K562 (cell line): ENCODE results near the gene MFSD6. TPM values are rescaled to one million over a fixed set of nuclear protein-coding genes. Genes with fewer than 3 reads are reported as not detected.
"Not testable (repeated sequence)": the region's sequence is repeated elsewhere in the genome, so short reads cannot be mapped to it uniquely, and the experiment has no call there.

Experiments
- ATAC-seq: fragments of 200-7000 bp; cut with Tn5 transposase; 3 replicates; pipeline ENCODE4 v1.9.1; 2020; ENCODE audit warnings: moderate library complexity
- BruUV-seq: library from RNA; stranded (reverse); fragments of 400-500 nt; replicated peaks from 2 replicates; lab custom pipeline; 2021; lab: Mats Ljungman, UMichigan
- CTCF ChIA-PET: fragments of 300-600 bp; formaldehyde crosslinking; extraction: SDS; loops from one replicate; lab custom pipeline; 2021; ENCODE audit warnings: low intra/inter-chr PET ratio; lab: Yijun Ruan, JAX
- POLR2A ChIA-PET: fragments of 300-600, 350-650 bp; sonication (Branson Sonifier 250); formaldehyde crosslinking; extraction: SDS; loops from one replicate; lab custom pipeline; 2021; ENCODE audit warnings: antibody characterized with exemption, inconsistent platforms; lab: Yijun Ruan, JAX
- DNase-seq, 4 experiments: peaks; one replicate each; pipeline versions ENCODE4 v3.0.0 to v3.0.0-alpha.2; 2011 to 2018; ENCODE audit warnings: low spot score in 3 of 4, mixed read lengths in 3 of 4; ENCODE audit errors: extremely low read depth in 1 of 4
- FAIRE-seq: peaks from 2 replicates; lab custom pipeline; 2011; peaks lifted over from hg19 to GRCh38; lab: Jason Lieb, UNC
- H2AFZ ChIP-seq: 2 replicates; pipeline ENCODE4 v1.6.0; 2011; ENCODE audit warnings: low read depth, low read length, control low read depth, inconsistent platforms
- H3K27ac ChIP-seq: fragments of 200-600 bp; 3 replicates; pipeline ENCODE4 v1.8.0; 2011; ENCODE audit warnings: low read depth, mild to moderate bottlenecking, control low read depth, inconsistent platforms, low read length, moderate library complexity, mixed read lengths; ENCODE audit errors: extremely low read depth
- H3K27me3 ChIP-seq, 2 experiments: fragments of 300-600 bp in 1 of 2; 2 replicates in 1 of 2; 3 replicates in 1 of 2; pipeline versions ENCODE4 v1.6.0 to v1.8.0; 2011; ENCODE audit warnings: inconsistent platforms in 2 of 2, low read length in 2 of 2, mild to moderate bottlenecking in 1 of 2, mixed read lengths in 1 of 2, moderate library complexity in 1 of 2; ENCODE audit not compliant: control insufficient read depth in 2 of 2, insufficient read depth in 2 of 2
- H3K36me3 ChIP-seq: fragments of 300-600 bp; 3 replicates; pipeline ENCODE4 v1.8.0; 2011; ENCODE audit warnings: mild to moderate bottlenecking, low read length, inconsistent platforms; ENCODE audit not compliant: control insufficient read depth, insufficient read depth
- H3K4me1 ChIP-seq, 2 experiments: fragments of 200-600 bp in 1 of 2; replicated peaks in 1 of 2; 2 replicates in 1 of 2; 3 replicates in 1 of 2; pipeline versions ENCODE4 v1.5.1 to v1.8.0; 2011; ENCODE audit warnings: inconsistent platforms in 2 of 2, low read length in 2 of 2, mild to moderate bottlenecking in 1 of 2, mixed read lengths in 1 of 2, moderate library complexity in 1 of 2; ENCODE audit not compliant: control insufficient read depth in 2 of 2, insufficient read depth in 2 of 2
- H3K4me2 ChIP-seq: 2 replicates; pipeline ENCODE4 v1.6.1; 2011; ENCODE audit warnings: low read length, control low read depth, inconsistent platforms, mixed read lengths; ENCODE audit not compliant: insufficient read depth
- H3K4me3 ChIP-seq: fragments of 200-600 bp; sonication (generic), shearing (Covaris generic); 2 replicates; pipeline ENCODE4 v1.5.1; 2016; ENCODE audit warnings: control low read depth, inconsistent platforms
- H3K79me2 ChIP-seq: fragments of 200-600 bp; 3 replicates; pipeline ENCODE4 v1.8.0; 2011; ENCODE audit warnings: low read length, inconsistent platforms; ENCODE audit not compliant: control insufficient read depth, insufficient read depth
- H3K9ac ChIP-seq, 2 experiments: 2 replicates each; pipeline versions ENCODE4 v1.6.0 to v1.6.1; 2011; ENCODE audit warnings: low read depth in 2 of 2, low read length in 2 of 2, control low read depth in 1 of 2, inconsistent platforms in 1 of 2, mild to moderate bottlenecking in 1 of 2, mixed read lengths in 1 of 2; ENCODE audit not compliant: insufficient read depth in 1 of 2
- H3K9me1 ChIP-seq: one replicate; pipeline ENCODE4 v1.6.0; 2011; ENCODE audit warnings: inconsistent platforms, mild to moderate bottlenecking, low read length, moderate library complexity; ENCODE audit not compliant: control insufficient read depth, insufficient read depth
- H3K9me3 ChIP-seq: replicated peaks from 2 replicates; pipeline ENCODE4 v1.5.1; 2011; ENCODE audit warnings: low read depth, low read length, inconsistent platforms; ENCODE audit not compliant: control insufficient read depth, insufficient read depth
- H4K20me1 ChIP-seq: replicated peaks from 2 replicates; pipeline ENCODE4 v1.6.1; 2011; ENCODE audit warnings: low read length, inconsistent platforms, mixed read lengths; ENCODE audit not compliant: control insufficient read depth, insufficient read depth
- CBFA2T2 ChIP-seq: fragments of 450-650 bp; conservative IDR thresholded peaks from 2 replicates; pipeline ENCODE4 v1.6.1; 2017; ENCODE audit warnings: mild to moderate bottlenecking
- CEBPB ChIP-seq: fragments of 450-650 bp; IDR thresholded peaks from 2 replicates; pipeline ENCODE4 v1.6.1; 2016; ENCODE audit warnings: missing genetic modification characterization, missing compliant biosample characterization
- DPF2 ChIP-seq: fragments of 450-650 bp; IDR thresholded peaks from 2 replicates; pipeline ENCODE4 v1.6.1; 2016
- EZH2 ChIP-seq: IDR thresholded peaks from 2 replicates; pipeline ENCODE4 v1.6.1; 2012; ENCODE audit warnings: low read depth, mild to moderate bottlenecking, inconsistent platforms, low read length, borderline replicate concordance
- HDAC3 ChIP-seq: fragments of 450-650 bp; IDR thresholded peaks from 2 replicates; pipeline ENCODE4 v1.6.1; 2018; ENCODE audit warnings: borderline replicate concordance, mild to moderate bottlenecking, moderate library complexity; ENCODE audit not compliant: partially characterized antibody
- KDM1A ChIP-seq, 2 experiments: fragments of 450-650 bp; IDR thresholded peaks; 2 replicates each; pipeline ENCODE4 v1.6.1; 2016; ENCODE audit warnings: mild to moderate bottlenecking in 2 of 2
- SMAD4 ChIP-seq: fragments of 250-450 bp; sonication (Bioruptor Pico); conservative IDR thresholded peaks from 2 replicates; pipeline ENCODE4 v1.8.0; 2021; ENCODE audit warnings: inconsistent platforms, mild to moderate bottlenecking, moderate library complexity
- SMARCE1 ChIP-seq: fragments of 450-650 bp; IDR thresholded peaks from 2 replicates; pipeline ENCODE4 v1.7.1; 2016; ENCODE audit warnings: mild to moderate bottlenecking
- SPI1 ChIP-seq: IDR thresholded peaks from 2 replicates; pipeline ENCODE4 v1.6.1; 2011; ENCODE audit warnings: low read depth, low read length, control low read depth, borderline replicate concordance
- TEAD4 ChIP-seq, 2 experiments: sonication (generic) in 1 of 2; formaldehyde crosslinking in 1 of 2; IDR thresholded peaks; 2 replicates each; pipeline versions ENCODE4 v1.6.1 to v1.8.0; 2012 to 2022; ENCODE audit warnings: borderline replicate concordance in 1 of 2, inconsistent platforms in 1 of 2, low read length in 1 of 2, mild to moderate bottlenecking in 1 of 2, missing genetic modification reagents in 1 of 2
- TOE1 ChIP-seq, 2 experiments: fragments of 450-650 bp in 1 of 2; sonication (generic) in 1 of 2; formaldehyde crosslinking in 1 of 2; IDR thresholded peaks; 2 replicates each; pipeline versions ENCODE4 v1.7.1 to v1.8.0; 2016 to 2022; ENCODE audit warnings: borderline replicate concordance in 2 of 2, mild to moderate bottlenecking in 2 of 2, antibody characterized with exemption in 1 of 2, inconsistent platforms in 1 of 2, low read depth in 1 of 2, missing genetic modification reagents in 1 of 2, moderate library complexity in 1 of 2
- TRIM24 ChIP-seq, 2 experiments: fragments of 450-650 bp; IDR thresholded peaks; 2 replicates each; pipeline ENCODE4 v1.6.1; 2016
- ZEB2 ChIP-seq: fragments of 450-650 bp; IDR thresholded peaks from 2 replicates; pipeline ENCODE4 v1.6.1; 2016
- WGBS: fragments of 100-300 bp; shearing (Covaris generic); methylation state at CpG from one replicate; pipeline ENCODE4 v1.1.6; 2016; ENCODE audit warnings: low coverage, mixed read lengths; ENCODE audit not compliant: insufficient coverage; ENCODE audit errors: missing lambda C conversion rate; 5-methylcytosine and 5-hydroxymethylcytosine counted together
- in situ Hi-C: fragments of 300-500 bp; cut with MboI; formaldehyde crosslinking; loops from 4 replicates; pipeline ENCODE4 v1.15.0; 2018; ENCODE audit warnings: inconsistent platforms, mixed read lengths
- intact Hi-C: fragments of 100-400 bp; cut with micrococcal nuclease; formaldehyde crosslinking; loops from 2 replicates; pipeline ENCODE4 v1.14.2; 2022
- polyA plus RNA-seq, 8 experiments: library from polyadenylated mRNA; depleted of rRNA in 4 of 8; stranded (reverse) in 5 of 8; unstranded in 3 of 8; fragments of >200 nt; fragmentation: Nextera tagmentation in 2 of 8; fragmentation: Illumina TruSeq in 1 of 8; extraction: Ambion mirVana in 2 of 8; extraction: Trizol in 1 of 8; gene quantifications; 2 replicates each; pipeline versions ENCODE4 v1.2.1 to v1.2.3, GENCODE V29; 2011 to 2014; ENCODE audit warnings: inconsistent platforms in 1 of 8, missing spikeins in 1 of 8
- total RNA-seq, 7 experiments: library from RNA; depleted of rRNA in 6 of 7; stranded (reverse); fragments of >200 nt in 6 of 7; fragmentation: Illumina TruSeq in 2 of 7; extraction: Trizol in 2 of 7; gene quantifications; 2 replicates each; pipeline versions ENCODE4 v1.2.1 to v1.2.3, GENCODE V29; 2011 to 2021; ENCODE audit warnings: low replicate concordance in 1 of 7
- TF ChIP-seq, protein P1 (sequence below): fragments of 450-650 bp; formaldehyde crosslinking; IDR thresholded peaks from 2 replicates; pipeline ENCODE4 v1.4.0; 2020; ENCODE audit warnings: mild to moderate bottlenecking, mixed read lengths

Gene MFSD6
- total and polyA plus RNA-seq, 9 of the 15 experiments (the other 6 are each of a cell fraction or from before 2014, with no cell fraction given): 1.1 to 7.9 (median 4.4) TPM

DNA sequence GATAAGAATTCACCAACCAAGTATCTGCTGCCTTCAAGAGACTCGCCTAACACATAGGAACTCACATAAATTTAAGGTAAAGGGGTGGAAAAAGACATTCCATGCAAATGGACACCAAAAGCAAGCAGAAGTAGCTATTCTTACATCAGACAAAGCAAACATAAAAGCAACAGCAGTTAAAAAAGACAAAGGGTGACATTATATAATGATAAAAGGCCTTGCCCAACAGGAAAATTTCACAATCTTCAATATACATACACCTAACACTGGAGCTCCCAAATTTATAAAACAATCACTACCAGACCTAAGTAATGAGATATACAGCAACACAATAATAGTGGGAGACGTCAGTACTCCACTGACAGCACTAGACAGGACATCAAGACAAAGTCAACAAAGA is 84.9 kb downstream of the MFSD6 start:
- Histone ChIP-seq H3K27me3 (no peaks in the 10 kb centered on the region), H3K9me1 (no peaks in the 10 kb centered on the region), H3K4me2 (no peak overlapping the region), H3K79me2 (no peaks in the 10 kb centered on the region), H3K9me3 (peaks cover 2% of the 10 kb centered on the region; the same call in 1 of the 2 replicates)
- CTCF ChIA-PET: no interaction called here
- TF ChIP-seq CEBPB (peak; percentile 52), EZH2 (no peak)
- TF ChIP-seq, all 486 proteins: peak for 1
- 7% methylated on average over 1 of the region's 2 CpGs for WGBS
- POLR2A ChIA-PET: no interaction called here
- no peak overlapping the region for H3K9ac ChIP-seq
- no peak for DNase-seq
- no peak for FAIRE-seq
- no peak overlapping the region for H3K27ac ChIP-seq
- ATAC-seq: no peak
- intact Hi-C loops (no loop called here), in situ Hi-C loops (no loop called here)
- H3K36me3 ChIP-seq: no peaks in the 10 kb centered on the region
- no peak overlapping the region for H3K4me3 ChIP-seq
- no peak overlapping the region for H2AFZ ChIP-seq
- H4K20me1 ChIP-seq: no peaks in the 10 kb centered on the region
- BruUV-seq: no TSS peak
- H3K4me1 ChIP-seq: peaks cover 0 to 4% of the 10 kb centered on the region in 2 experiments; a peak in 1 of 5 replicates

DNA sequence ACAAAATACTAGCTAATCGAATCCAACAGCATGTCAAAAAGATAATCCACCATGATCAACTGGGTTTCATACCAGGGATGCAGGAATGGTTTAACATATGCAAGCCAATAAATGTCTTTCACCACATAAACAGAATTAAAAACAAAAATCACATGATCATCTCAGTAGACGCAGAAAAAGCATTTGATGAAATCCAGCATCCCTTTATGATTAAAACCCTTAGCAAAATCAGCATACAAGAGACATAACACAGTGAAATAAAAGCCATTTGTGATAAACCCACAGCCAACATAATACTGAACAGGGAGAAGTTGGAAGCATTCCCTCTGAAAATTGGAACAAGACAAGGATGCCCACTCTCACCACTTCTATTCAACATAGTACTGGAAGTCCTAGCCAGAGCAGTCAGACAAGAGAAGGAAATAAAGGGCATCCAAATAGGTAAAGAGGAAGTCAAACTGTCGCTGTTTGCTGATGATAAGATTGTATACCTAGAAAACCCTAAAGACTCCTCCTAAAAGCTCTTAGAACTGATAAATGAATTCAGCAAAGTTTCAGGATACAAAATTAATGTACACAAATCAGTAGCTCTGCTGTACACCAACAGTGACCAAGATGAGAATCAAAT is 86.6 kb downstream of the MFSD6 start:
- H3K27ac ChIP-seq; CTCF ChIA-PET; H3K4me1 ChIP-seq; H3K79me2 ChIP-seq; H3K36me3 ChIP-seq; H4K20me1 ChIP-seq; H2AFZ ChIP-seq; ATAC-seq; H3K4me2 ChIP-seq; FAIRE-seq; H3K27me3 ChIP-seq; POLR2A ChIA-PET; H3K4me3 ChIP-seq; DNase-seq; H3K9ac ChIP-seq; H3K9me3 ChIP-seq; BruUV-seq; H3K9me1 ChIP-seq; in situ Hi-C loops; TF ChIP-seq TOE1 (CRISPR knock-in tag; IDR thresholded peaks at IDR 0.05; ENCODE audit: borderline replicate concordance, low read depth); TEAD4 (CRISPR knock-in tag; IDR thresholded peaks at IDR 0.05; ENCODE audit: borderline replicate concordance): not testable (repeated sequence)
- intact Hi-C loops: loop anchor here (5.0 kb wide), 1 partner anchor 72 kb away; no protein-coding TSS in a partner anchor
- 8% methylated on average over 2 of the region's 3 CpGs for WGBS
- TF ChIP-seq KDM1A (IDR thresholded peaks at IDR 0.05): peak in 1 of 2 experiments; percentile 21; a peak in 1 of 4 replicates
- 0 out of 2 replicates have a peak, but pooled peaks have one; percentile 42 for TF ChIP-seq TOE1 (IDR thresholded peaks at IDR 0.05; ENCODE audit: borderline replicate concordance)
- TF ChIP-seq CBFA2T2: 0 out of 2 replicates have a peak, but pooled peaks have one; percentile 10
- TF ChIP-seq SPI1: peak; percentile 44; the same call in 1 of the 2 replicates
- TF ChIP-seq SMAD4 (CRISPR knock-in tag): 0 out of 2 replicates have a peak, but pooled peaks have one; percentile 14
- TF ChIP-seq TEAD4 (IDR thresholded peaks at IDR 0.05; ENCODE audit: low read length): peak; percentile 31; the same call in 1 of the 2 replicates
- TF ChIP-seq SMARCE1: peak; percentile 78; the same call in 1 of the 2 replicates
- peak in 1 of 2 experiments; percentile 8; a peak in 1 of 4 replicates for TF ChIP-seq TRIM24 (IDR thresholded peaks at IDR 0.05)
- TF ChIP-seq HDAC3: peak; percentile 22
- TF ChIP-seq, protein P1, sequence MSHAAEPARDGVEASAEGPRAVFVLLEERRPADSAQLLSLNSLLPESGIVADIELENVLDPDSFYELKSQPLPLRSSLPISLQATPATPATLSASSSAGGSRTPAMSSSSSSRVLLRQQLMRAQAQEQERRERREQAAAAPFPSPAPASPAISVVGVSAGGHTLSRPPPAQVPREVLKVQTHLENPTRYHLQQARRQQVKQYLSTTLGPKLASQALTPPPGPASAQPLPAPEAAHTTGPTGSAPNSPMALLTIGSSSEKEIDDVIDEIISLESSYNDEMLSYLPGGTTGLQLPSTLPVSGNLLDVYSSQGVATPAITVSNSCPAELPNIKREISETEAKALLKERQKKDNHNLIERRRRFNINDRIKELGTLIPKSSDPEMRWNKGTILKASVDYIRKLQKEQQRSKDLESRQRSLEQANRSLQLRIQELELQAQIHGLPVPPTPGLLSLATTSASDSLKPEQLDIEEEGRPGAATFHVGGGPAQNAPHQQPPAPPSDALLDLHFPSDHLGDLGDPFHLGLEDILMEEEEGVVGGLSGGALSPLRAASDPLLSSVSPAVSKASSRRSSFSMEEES (CRISPR knock-in tag): peak; percentile 36
- peak; percentile 49; the same call in 1 of the 2 replicates for TF ChIP-seq ZEB2
- peak; percentile 50; the same call in 1 of the 2 replicates for TF ChIP-seq DPF2
